Transverse colon (tissue), 4 donors: Measurements from ENCODE around the gene NIT1.

Experiments
- CTCF ChIP-seq, 5 experiments: fragments of 200-600 bp in 3 of 5; fragments of 450-650 bp in 2 of 5; sonication (generic) in 3 of 5; IDR thresholded peaks; 1 replicate in 2 of 5; 2 replicates in 3 of 5; pipeline ENCODE4 v1.5.1; 2016 to 2017; ENCODE audit warnings: antibody characterized with exemption in 5 of 5, inconsistent platforms in 3 of 5, mild to moderate bottlenecking in 2 of 5, moderate library complexity in 1 of 5
- EP300 ChIP-seq: sonication (generic); formaldehyde crosslinking; IDR thresholded peaks from one replicate; pipeline ENCODE4 v1.6.1; 2017; ENCODE audit warnings: antibody characterized with exemption, low read depth
- POLR2A ChIP-seq: fragments of 450-650 bp; IDR thresholded peaks from one replicate; pipeline ENCODE4 v1.6.1; 2016; ENCODE audit warnings: antibody characterized with exemption, mild to moderate bottlenecking, moderate library complexity
- POLR2AphosphoS5 ChIP-seq, 3 donors: sonication (generic); formaldehyde crosslinking; IDR thresholded peaks; one replicate each; pipeline ENCODE4 v1.6.1; 2016; ENCODE audit warnings: antibody characterized with exemption in 3 of 3

DNA sequence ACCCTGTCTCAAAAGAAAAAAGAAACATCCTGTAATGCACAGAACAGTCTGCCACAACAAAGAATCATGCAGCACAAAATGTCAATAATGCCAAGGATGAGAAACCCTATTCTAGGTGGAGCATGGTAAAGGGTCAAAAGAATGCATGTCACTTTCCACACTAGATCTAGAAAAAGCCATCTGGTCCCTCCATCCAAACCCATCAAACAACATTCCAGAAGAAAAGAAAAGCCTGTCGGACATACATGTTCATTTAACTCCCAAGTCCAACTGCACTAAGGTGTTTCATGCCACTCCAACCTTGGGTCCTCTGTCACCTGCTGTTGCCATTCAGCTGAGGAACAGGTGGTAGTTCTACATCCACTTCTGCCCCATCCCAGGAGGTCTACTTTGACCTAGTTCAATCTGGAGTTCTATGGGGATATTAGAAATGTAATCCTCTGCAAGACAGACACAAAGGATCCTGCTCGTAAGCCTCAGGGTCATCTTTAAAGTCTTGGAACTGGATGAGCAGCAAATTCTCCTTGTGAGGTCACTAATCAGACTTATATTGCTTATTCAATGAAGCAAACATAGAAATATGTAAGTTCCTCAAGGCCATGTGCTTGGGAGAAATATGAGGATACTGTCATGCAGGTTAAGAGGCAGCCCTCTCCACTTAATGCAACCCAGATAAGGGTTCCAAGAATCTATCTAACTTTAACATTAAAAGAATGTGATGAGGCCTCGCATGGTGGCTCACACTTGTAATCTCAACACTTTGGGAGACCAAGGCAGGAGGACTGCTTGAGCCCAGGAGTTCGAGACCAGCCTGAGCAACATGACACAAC lies 10.9 kb downstream of the NIT1 start:
- TF ChIP-seq CTCF (IDR thresholded peaks at IDR 0.05) (no peak), POLR2A (no peak), EP300 (no peak), POLR2AphosphoS5 (IDR thresholded peaks at IDR 0.05) (no peak)
